Measurements from ENCODE around the gene PILRB. TPM values are rescaled to one million over a fixed set of nuclear protein-coding genes. Genes with fewer than 3 reads are reported as not detected.

PILRB gene
- total and polyA plus RNA-seq, 8 donors, result 14.7 to 218 (median 23.2) TPM

DNA sequence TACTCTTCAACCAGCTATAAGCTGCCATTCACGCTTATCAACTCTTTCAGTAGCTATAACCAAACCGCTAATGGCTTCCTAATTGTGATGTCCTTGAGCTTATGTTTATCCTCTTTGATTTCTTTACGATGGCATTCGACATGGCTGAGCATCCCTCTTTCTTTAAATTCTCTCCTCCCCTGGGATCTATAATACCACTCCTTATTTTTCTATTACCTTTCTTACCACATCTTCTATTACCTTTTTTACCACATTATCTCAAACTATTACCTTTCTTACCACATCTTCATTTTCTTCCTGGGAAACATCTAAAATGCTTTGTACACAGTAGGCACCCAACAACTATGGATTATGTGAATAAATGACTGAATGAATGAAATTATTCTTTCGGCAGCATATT is 57.5 kb downstream of the PILRB start:
- no peak overlapping the region for H3K4me3 ChIP-seq
- no peaks in the 10 kb centered on the region for H3K4me1 ChIP-seq
- no peak for ATAC-seq
- intact Hi-C loops (cut with DNase I), result no loop called here
- FAIRE-seq, result no peak
- WGBS, 2 donors, result 70 to 82% methylated on average over 5 of the region's 5 CpGs
- H3K27ac ChIP-seq, result no peak overlapping the region
- no peaks in the 10 kb centered on the region for H3K27me3 ChIP-seq
- no peaks in the 10 kb centered on the region for H3K9me3 ChIP-seq
- DNase-seq, result no peak
- TF ChIP-seq, protein P1, sequence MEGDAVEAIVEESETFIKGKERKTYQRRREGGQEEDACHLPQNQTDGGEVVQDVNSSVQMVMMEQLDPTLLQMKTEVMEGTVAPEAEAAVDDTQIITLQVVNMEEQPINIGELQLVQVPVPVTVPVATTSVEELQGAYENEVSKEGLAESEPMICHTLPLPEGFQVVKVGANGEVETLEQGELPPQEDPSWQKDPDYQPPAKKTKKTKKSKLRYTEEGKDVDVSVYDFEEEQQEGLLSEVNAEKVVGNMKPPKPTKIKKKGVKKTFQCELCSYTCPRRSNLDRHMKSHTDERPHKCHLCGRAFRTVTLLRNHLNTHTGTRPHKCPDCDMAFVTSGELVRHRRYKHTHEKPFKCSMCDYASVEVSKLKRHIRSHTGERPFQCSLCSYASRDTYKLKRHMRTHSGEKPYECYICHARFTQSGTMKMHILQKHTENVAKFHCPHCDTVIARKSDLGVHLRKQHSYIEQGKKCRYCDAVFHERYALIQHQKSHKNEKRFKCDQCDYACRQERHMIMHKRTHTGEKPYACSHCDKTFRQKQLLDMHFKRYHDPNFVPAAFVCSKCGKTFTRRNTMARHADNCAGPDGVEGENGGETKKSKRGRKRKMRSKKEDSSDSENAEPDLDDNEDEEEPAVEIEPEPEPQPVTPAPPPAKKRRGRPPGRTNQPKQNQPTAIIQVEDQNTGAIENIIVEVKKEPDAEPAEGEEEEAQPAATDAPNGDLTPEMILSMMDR (IDR thresholded peaks at IDR 0.05), result no peak
- H3K36me3 ChIP-seq, result no peaks in the 10 kb centered on the region

Other genes with a start within 250 kb of the PILRB start
- gene TAF6, start 238.8 kb upstream of the PILRB start, total RNA-seq, result 10 to 100 TPM; 11.7 to 27.2 (median 13.9) TPM
- 10 to 100 TPM; 31.3 to 39.6 TPM for gene TAF6, start 238.8 kb upstream of the PILRB start, polyA plus RNA-seq
- gene CNPY4, start 238.5 kb upstream of the PILRB start, total RNA-seq, result 1 to 10 TPM; 1.8 to 6.5 (median 2.8) TPM
- 10 to 100 TPM in 1 of 2 donors, 1 to 10 TPM in 1; 4.7 to 10.8 TPM for gene CNPY4, start 238.5 kb upstream of the PILRB start, polyA plus RNA-seq
- gene MBLAC1, start 231.2 kb upstream of the PILRB start, total RNA-seq, result 1 to 10 TPM; 1.1 to 2.1 (median 1.7) TPM
- 1 to 10 TPM; 2.1 to 3.7 TPM for gene MBLAC1, start 231.2 kb upstream of the PILRB start, polyA plus RNA-seq
- 10 to 100 TPM; 43.8 to 57.3 (median 51.8) TPM for gene LAMTOR4, start 209.2 kb upstream of the PILRB start, total RNA-seq
- 100 to 1,000 TPM; 147 to 209 TPM for gene LAMTOR4, start 209.2 kb upstream of the PILRB start, polyA plus RNA-seq
- 10 to 100 TPM in 2 of 6 donors, 1 to 10 TPM in 4; 5.1 to 15.7 (median 8.8) TPM for gene TRAPPC14, start 199.4 kb upstream of the PILRB start, total RNA-seq
- gene TRAPPC14, start 199.4 kb upstream of the PILRB start, polyA plus RNA-seq, result 10 to 100 TPM; 32.1 to 34.6 TPM
- 1 to 10 TPM in 2 of 6 donors, under 1 TPM in 4; 0.28 to 8.9 (median 0.69) TPM for gene GAL3ST4, start 189.5 kb upstream of the PILRB start, total RNA-seq
- under 1 TPM; 0.45 to 0.65 TPM for gene GAL3ST4, start 189.5 kb upstream of the PILRB start, polyA plus RNA-seq
- 1 to 10 TPM in 1 of 6 donors, under 1 TPM in 5; 0.12 to 2.5 (median 0.51) TPM for gene GPC2, start 180.7 kb upstream of the PILRB start, total RNA-seq
- under 1 TPM; 0.59 to 0.68 TPM for gene GPC2, start 180.7 kb upstream of the PILRB start, polyA plus RNA-seq
- gene STAG3, start 180.2 kb upstream of the PILRB start, total RNA-seq, result 1 to 10 TPM in 2 of 6 donors, under 1 TPM in 4; 0.19 to 1.2 (median 0.94) TPM
- gene STAG3, start 180.2 kb upstream of the PILRB start, polyA plus RNA-seq, result under 1 TPM; 0.99 TPM
- under 1 TPM in 2 of 6 donors, not detected in 4; 0.22 to 0.34 TPM for gene PVRIG, start 138.2 kb upstream of the PILRB start, total RNA-seq
- gene PVRIG, start 138.2 kb upstream of the PILRB start, polyA plus RNA-seq, result under 1 TPM in 1 of 2 donors, not detected in 1; 0.09 TPM
- not detected for gene SPDYE3, start 50.4 kb upstream of the PILRB start, total RNA-seq
- gene SPDYE3, start 50.4 kb upstream of the PILRB start, polyA plus RNA-seq, result under 1 TPM; 0.08 to 0.09 TPM
- 1 to 10 TPM in 5 of 6 donors, under 1 TPM in 1; 0.88 to 7.6 (median 2.8) TPM for gene PILRA, start 15.4 kb downstream of the PILRB start, total RNA-seq
- gene PILRA, start 15.4 kb downstream of the PILRB start, polyA plus RNA-seq, result 1 to 10 TPM; 3.8 to 4.8 TPM
- 1 to 10 TPM; 1.6 to 3.0 (median 2.0) TPM for gene ZCWPW1, start 70.6 kb downstream of the PILRB start, total RNA-seq
- gene ZCWPW1, start 70.6 kb downstream of the PILRB start, polyA plus RNA-seq, result 10 to 100 TPM in 1 of 2 donors, 1 to 10 TPM in 1; 8.0 to 18.9 TPM
- 10 to 100 TPM; 11.1 to 17.5 (median 15.2) TPM for gene MEPCE, start 71.7 kb downstream of the PILRB start, total RNA-seq
- gene MEPCE, start 71.7 kb downstream of the PILRB start, polyA plus RNA-seq, result 10 to 100 TPM; 18.0 to 20.7 TPM
- 10 to 100 TPM; 10.8 to 18.9 (median 14.5) TPM for gene PPP1R35, start 78.4 kb downstream of the PILRB start, total RNA-seq
- 10 to 100 TPM; 60.4 to 65.8 TPM for gene PPP1R35, start 78.4 kb downstream of the PILRB start, polyA plus RNA-seq
- gene SPACDR, start 106.1 kb downstream of the PILRB start, total RNA-seq, result under 1 TPM in 2 of 6 donors, not detected in 4; 0.24 to 0.28 TPM
- gene SPACDR, start 106.1 kb downstream of the PILRB start, polyA plus RNA-seq, result under 1 TPM; 0.34 to 0.68 TPM
- gene TSC22D4, start 121.1 kb downstream of the PILRB start, total RNA-seq, result 10 to 100 TPM; 17.4 to 36.8 (median 19.8) TPM
- gene TSC22D4, start 121.1 kb downstream of the PILRB start, polyA plus RNA-seq, result 10 to 100 TPM; 37.1 to 44.6 TPM
- 1 to 10 TPM in 1 of 6 donors, under 1 TPM in 5; 0.25 to 1.1 (median 0.81) TPM for gene NYAP1, start 125.8 kb downstream of the PILRB start, total RNA-seq
- gene NYAP1, start 125.8 kb downstream of the PILRB start, polyA plus RNA-seq, result 1 to 10 TPM; 3.7 to 4.8 TPM
- 10 to 100 TPM; 13.6 to 33.1 (median 21.4) TPM for gene AGFG2, start 181.1 kb downstream of the PILRB start, total RNA-seq
- gene AGFG2, start 181.1 kb downstream of the PILRB start, polyA plus RNA-seq, result 10 to 100 TPM; 24.5 to 41.0 TPM
- 1 to 10 TPM in 3 of 6 donors, under 1 TPM in 3; 0.39 to 7.5 (median 1.0) TPM for gene SAP25, start 215.8 kb downstream of the PILRB start, total RNA-seq
- 10 to 100 TPM; 14.7 to 17.8 TPM for gene SAP25, start 215.8 kb downstream of the PILRB start, polyA plus RNA-seq
- 10 to 100 TPM; 16.4 to 40.7 (median 23.3) TPM for gene LRCH4, start 228.0 kb downstream of the PILRB start, total RNA-seq
- 100 to 1,000 TPM in 1 of 2 donors, 10 to 100 TPM in 1; 78.5 to 106 TPM for gene LRCH4, start 228.0 kb downstream of the PILRB start, polyA plus RNA-seq
- under 1 TPM; 0.31 to 0.88 (median 0.63) TPM for gene FBXO24, start 228.2 kb downstream of the PILRB start, total RNA-seq
- 1 to 10 TPM; 1.9 to 2.0 TPM for gene FBXO24, start 228.2 kb downstream of the PILRB start, polyA plus RNA-seq
- 10 to 100 TPM in 3 of 6 donors, 1 to 10 TPM in 3; 5.7 to 49.7 (median 15.6) TPM for gene PCOLCE, start 244.2 kb downstream of the PILRB start, total RNA-seq
- 10 to 100 TPM; 31.7 to 39.0 TPM for gene PCOLCE, start 244.2 kb downstream of the PILRB start, polyA plus RNA-seq